Loucy (cell line): ENCODE data around the gene RREB1.

Experiments used
- CTCF ChIP-seq: fragments of 200-600 bp; sonication (generic); conservative IDR thresholded peaks from 2 replicates; pipeline ENCODE4 v1.5.1; 2014; ENCODE audit warnings: mild to moderate bottlenecking, antibody characterized with exemption, low read length
- EZH2phosphoT487 ChIP-seq: fragments of 200-600 bp; IDR thresholded peaks from 2 replicates; pipeline ENCODE4 v1.6.1; 2018; ENCODE audit warnings: antibody characterized with exemption, mild to moderate bottlenecking, moderate library complexity, borderline replicate concordance

GRCh38 chr6:7235712-7236305 is 128.0 kb downstream of the RREB1 start:
- TF ChIP-seq CTCF (no peak), EZH2phosphoT487 (no peak)
